Skeletal muscle satellite cell (primary cell): ENCODE data around the gene ENO2.

ENCODE experiments used
- H3K27me3 ChIP-seq: 2 replicates; pipeline ENCODE4 v1.7.0; 2013; ENCODE audit warnings: low read length; ENCODE audit not compliant: control insufficient read depth, insufficient read depth
- H3K36me3 ChIP-seq: 2 replicates; pipeline ENCODE4 v1.7.0; 2013; ENCODE audit warnings: mild to moderate bottlenecking, control low read depth, low read length; ENCODE audit not compliant: insufficient read depth
- H3K4me1 ChIP-seq: 2 replicates; pipeline ENCODE4 v1.7.0; 2013; ENCODE audit warnings: low read length; ENCODE audit not compliant: control insufficient read depth, insufficient read depth
- H3K4me2 ChIP-seq: 2 replicates; pipeline ENCODE4 v1.7.0; 2013; ENCODE audit warnings: mild to moderate bottlenecking, low read length
- H3K4me3 ChIP-seq: 2 replicates; pipeline ENCODE4 v1.7.0; 2013; ENCODE audit warnings: low read length
- H3K9ac ChIP-seq: 2 replicates; pipeline ENCODE4 v1.7.0; 2013; ENCODE audit warnings: mild to moderate bottlenecking, low read depth, low read length, moderate library complexity
- H3K9me3 ChIP-seq: replicated peaks from 2 replicates; pipeline ENCODE4 v1.7.0; 2013; ENCODE audit warnings: mild to moderate bottlenecking, control low read depth, low read length

ENO2 gene

GRCh38 chr12:6941782-6942181 lies 27.4 kb downstream of the ENO2 start:
- H3K36me3 ChIP-seq = peaks cover 39% of the 10 kb centered on the region
- H3K9ac ChIP-seq = no peak overlapping the region
- H3K4me2 ChIP-seq = no peak overlapping the region
- H3K4me1 ChIP-seq = peaks cover 33% of the 10 kb centered on the region
- H3K4me3 ChIP-seq = no peak overlapping the region
- no peaks in the 10 kb centered on the region for H3K9me3 ChIP-seq
- no peaks in the 10 kb centered on the region for H3K27me3 ChIP-seq

GRCh38 chr12:6942331-6942665 lies 27.9 kb downstream of the ENO2 start:
- H3K27me3 ChIP-seq = no peaks in the 10 kb centered on the region
- H3K4me1 ChIP-seq = peaks cover 28% of the 10 kb centered on the region
- no peak overlapping the region for H3K4me3 ChIP-seq
- peaks cover 37% of the 10 kb centered on the region for H3K36me3 ChIP-seq
- no peak overlapping the region for H3K9ac ChIP-seq
- no peaks in the 10 kb centered on the region for H3K9me3 ChIP-seq
- no peak overlapping the region for H3K4me2 ChIP-seq

GRCh38 chr12:6943389-6943721 lies 29.0 kb downstream of the ENO2 start:
- Histone ChIP-seq H3K9ac (peak overlapping the region; percentile 81), H3K4me3 (peak overlapping the region; percentile 18), H3K9me3 (no peaks in the 10 kb centered on the region), H3K4me1 (peaks cover 20% of the 10 kb centered on the region), H3K27me3 (no peaks in the 10 kb centered on the region), H3K36me3 (peaks cover 35% of the 10 kb centered on the region), H3K4me2 (peak overlapping the region; percentile 95)

- Histone ChIP-seq H3K4me2 (peak within 1 kb of the TSS; percentile 95), H3K9me3 (no peaks in the 10 kb centered on the region), H3K36me3 (peaks cover 30% of the 10 kb centered on the region), H3K27me3 (no peaks in the 10 kb centered on the region), H3K9ac (peak within 1 kb of the TSS; percentile 81), H3K4me1 (peaks cover 18% of the 10 kb centered on the region), H3K4me3 (peak within 1 kb of the TSS; percentile 78)
Observed at GRCh38 chr12:6943722-6944380, 29.5 kb downstream of the ENO2 start, which contains the start of the genes C12orf57 and RNU7-1. TSS of gene C12orf57 (plus strand) at chr12:6944022. CDS start at chr12:6944122, 100 bp downstream. TSS of gene RNU7-1 (plus strand) at chr12:6943816.

GRCh38 chr12:6944381-6945186 lies 30.2 kb downstream of the ENO2 start:
- Histone ChIP-seq H3K9ac (peak overlapping the region; percentile 81), H3K27me3 (no peaks in the 10 kb centered on the region), H3K4me3 (peak overlapping the region; percentile 78), H3K4me2 (peak overlapping the region; percentile 95), H3K9me3 (no peaks in the 10 kb centered on the region), H3K4me1 (peaks cover 18% of the 10 kb centered on the region), H3K36me3 (peaks cover 23% of the 10 kb centered on the region)

GRCh38 chr12:6945613-6946012 lies 31.2 kb downstream of the ENO2 start:
- peaks cover 16% of the 10 kb centered on the region for H3K36me3 ChIP-seq
- H3K9ac ChIP-seq = peak overlapping the region; percentile 81
- peaks cover 18% of the 10 kb centered on the region for H3K4me1 ChIP-seq
- no peaks in the 10 kb centered on the region for H3K9me3 ChIP-seq
- H3K27me3 ChIP-seq = no peaks in the 10 kb centered on the region
- peak overlapping the region; percentile 95 for H3K4me2 ChIP-seq
- H3K4me3 ChIP-seq = no peak overlapping the region

GRCh38 chr12:6946033-6946919 lies 31.9 kb downstream of the ENO2 start:
- Histone ChIP-seq H3K9me3 (no peaks in the 10 kb centered on the region), H3K4me1 (peaks cover 18% of the 10 kb centered on the region), H3K36me3 (peaks cover 10% of the 10 kb centered on the region), H3K9ac (no peak overlapping the region), H3K4me2 (no peak overlapping the region), H3K4me3 (no peak overlapping the region), H3K27me3 (no peaks in the 10 kb centered on the region)

GRCh38 chr12:6946920-6947374 lies 32.6 kb downstream of the ENO2 start:
- Histone ChIP-seq H3K27me3 (no peaks in the 10 kb centered on the region), H3K9ac (no peak overlapping the region), H3K4me3 (no peak overlapping the region), H3K36me3 (peaks cover 5% of the 10 kb centered on the region), H3K4me1 (peaks cover 18% of the 10 kb centered on the region), H3K9me3 (no peaks in the 10 kb centered on the region), H3K4me2 (no peak overlapping the region)

- H3K36me3 ChIP-seq = peaks cover 5% of the 10 kb centered on the region
- no peak overlapping the region for H3K4me3 ChIP-seq
- no peaks in the 10 kb centered on the region for H3K27me3 ChIP-seq
- peaks cover 14% of the 10 kb centered on the region for H3K4me1 ChIP-seq
- no peak overlapping the region for H3K9ac ChIP-seq
- H3K9me3 ChIP-seq = no peaks in the 10 kb centered on the region
- H3K4me2 ChIP-seq = no peak overlapping the region
Observed at GRCh38 chr12:6947615-6948014, 33.2 kb downstream of the ENO2 start.

GRCh38 chr12:6948873-6949594 lies 34.7 kb downstream of the ENO2 start:
- Histone ChIP-seq H3K4me1 (peaks cover 7% of the 10 kb centered on the region), H3K9me3 (no peaks in the 10 kb centered on the region), H3K4me2 (no peak overlapping the region), H3K9ac (no peak overlapping the region), H3K27me3 (no peaks in the 10 kb centered on the region), H3K36me3 (peaks cover 5% of the 10 kb centered on the region), H3K4me3 (no peak overlapping the region)

- no peak overlapping the region for H3K9ac ChIP-seq
- H3K36me3 ChIP-seq = peaks cover 5% of the 10 kb centered on the region
- H3K4me1 ChIP-seq = peaks cover 2% of the 10 kb centered on the region
- H3K4me3 ChIP-seq = no peak overlapping the region
- H3K9me3 ChIP-seq = no peaks in the 10 kb centered on the region
- no peak overlapping the region for H3K4me2 ChIP-seq
- no peaks in the 10 kb centered on the region for H3K27me3 ChIP-seq
Observed at GRCh38 chr12:6950401-6950801, 36.0 kb downstream of the ENO2 start.
